Neuronal stem cell (in vitro differentiated cells): Measurements from ENCODE around the gene CD40.
"Not testable (repeated sequence)": the region's sequence is repeated elsewhere in the genome, so short reads cannot be mapped to it uniquely, and the experiment has no call there.

Source experiments
- DNase-seq: peaks from one replicate; pipeline ENCODE4 v3.0.0-alpha.2; 2013; ENCODE audit warnings: low spot score
- H2AFZ ChIP-seq: one replicate; pipeline ENCODE4 v1.6.1; 2013; ENCODE audit warnings: mild to moderate bottlenecking, low read length, inconsistent platforms
- H2AK5ac ChIP-seq: 2 replicates; pipeline ENCODE4 v1.6.1; 2013; ENCODE audit warnings: low read depth, mild to moderate bottlenecking, inconsistent platforms, low read length, moderate library complexity, mixed read lengths
- H2BK120ac ChIP-seq: 2 replicates; pipeline ENCODE4 v1.6.1; 2013; ENCODE audit warnings: low read depth, mild to moderate bottlenecking, inconsistent platforms, low read length, moderate library complexity, mixed read lengths
- H2BK12ac ChIP-seq: one replicate; pipeline ENCODE4 v1.6.1; 2013; ENCODE audit warnings: low read length, inconsistent platforms
- H2BK15ac ChIP-seq: 2 replicates; pipeline ENCODE4 v1.6.1; 2013; ENCODE audit warnings: mild to moderate bottlenecking, low read length, inconsistent platforms, mixed read lengths
- H2BK5ac ChIP-seq: one replicate; pipeline ENCODE4 v1.6.1; 2013; ENCODE audit warnings: inconsistent platforms, mild to moderate bottlenecking, low read length, moderate library complexity
- H3K14ac ChIP-seq: one replicate; pipeline ENCODE4 v1.6.1; 2013; ENCODE audit warnings: low read length, inconsistent platforms
- H3K18ac ChIP-seq: 2 replicates; pipeline ENCODE4 v1.6.1; 2013; ENCODE audit warnings: low read length, inconsistent platforms
- H3K23ac ChIP-seq: 2 replicates; pipeline ENCODE4 v1.6.1; 2013; ENCODE audit warnings: low read depth, mild to moderate bottlenecking, mixed read lengths, low read length, inconsistent platforms; ENCODE audit not compliant: poor library complexity
- H3K27ac ChIP-seq: replicated peaks from 3 replicates; pipeline ENCODE4 v1.5.1; 2013; ENCODE audit warnings: low read length, inconsistent platforms
- H3K27me3 ChIP-seq, 3 experiments: 2 replicates each; pipeline ENCODE4 v1.6.1; 2013; ENCODE audit warnings: low read length in 3 of 3, mild to moderate bottlenecking in 2 of 3, inconsistent platforms in 1 of 3, low read depth in 1 of 3, mixed read lengths in 1 of 3, moderate library complexity in 1 of 3; ENCODE audit not compliant: control insufficient read depth in 3 of 3, insufficient read depth in 3 of 3
- H3K36me3 ChIP-seq, 2 donors: replicated peaks in 1 of 2; 2 replicates each; pipeline ENCODE4 v1.6.1; 2013; ENCODE audit warnings: low read length in 2 of 2; ENCODE audit not compliant: control insufficient read depth in 2 of 2, insufficient read depth in 2 of 2
- H3K4ac ChIP-seq: 2 replicates; pipeline ENCODE4 v1.6.1; 2013; ENCODE audit warnings: inconsistent platforms, mild to moderate bottlenecking, low read length, moderate library complexity
- H3K4me1 ChIP-seq, 2 donors: 1 replicate in 1 of 2; 2 replicates in 1 of 2; pipeline ENCODE4 v1.6.1; 2013; ENCODE audit warnings: low read length in 2 of 2, low read depth in 1 of 2; ENCODE audit not compliant: control insufficient read depth in 2 of 2, insufficient read depth in 1 of 2
- H3K4me2 ChIP-seq: one replicate; pipeline ENCODE4 v1.6.1; 2013; ENCODE audit warnings: mild to moderate bottlenecking, low read length, inconsistent platforms; ENCODE audit not compliant: insufficient read depth, poor library complexity, severe bottlenecking
- H3K4me3 ChIP-seq, 2 donors: 2 replicates each; pipeline ENCODE4 v1.5.1; 2013; ENCODE audit warnings: low read length in 2 of 2, mild to moderate bottlenecking in 2 of 2, inconsistent platforms in 1 of 2, moderate library complexity in 1 of 2
- H3K79me1 ChIP-seq: one replicate; pipeline ENCODE4 v1.6.1; 2013; ENCODE audit warnings: low read depth, mild to moderate bottlenecking, inconsistent platforms, low read length, moderate library complexity
- H3K9ac ChIP-seq: one replicate; pipeline ENCODE4 v1.6.1; 2013; ENCODE audit warnings: mild to moderate bottlenecking, low read depth, low read length, inconsistent platforms; ENCODE audit not compliant: poor library complexity
- H3K9me3 ChIP-seq, 2 donors: replicated peaks in 1 of 2; 2 replicates each; pipeline versions ENCODE3 to v1.6.1; 2013; ENCODE audit warnings: low read length in 2 of 2, mild to moderate bottlenecking in 2 of 2, inconsistent platforms in 1 of 2, low read depth in 1 of 2, mixed read lengths in 1 of 2, moderate library complexity in 1 of 2; ENCODE audit not compliant: control insufficient read depth in 2 of 2, insufficient read depth in 1 of 2
- H4K8ac ChIP-seq: one replicate; pipeline ENCODE4 v1.6.1; 2013; ENCODE audit warnings: low read depth, mild to moderate bottlenecking, inconsistent platforms, low read length, moderate library complexity
- H4K91ac ChIP-seq: one replicate; pipeline ENCODE4 v1.6.1; 2013; ENCODE audit warnings: low read length, low read depth, mild to moderate bottlenecking, inconsistent platforms; ENCODE audit not compliant: poor library complexity
- WGBS, 2 donors: extraction: QIAGEN DNeasy Blood & Tissue Kit; methylation state at CpG; one replicate each; pipeline ENCODE4 v1.1.7; 2013; ENCODE audit warnings: missing lambda C conversion rate in 2 of 2, mixed read lengths in 1 of 2; ENCODE audit not compliant: insufficient read length in 2 of 2, insufficient replicate concordance in 1 of 2; ENCODE audit errors: extremely low coverage in 2 of 2; 5-methylcytosine and 5-hydroxymethylcytosine counted together

Gene CD40

DNA sequence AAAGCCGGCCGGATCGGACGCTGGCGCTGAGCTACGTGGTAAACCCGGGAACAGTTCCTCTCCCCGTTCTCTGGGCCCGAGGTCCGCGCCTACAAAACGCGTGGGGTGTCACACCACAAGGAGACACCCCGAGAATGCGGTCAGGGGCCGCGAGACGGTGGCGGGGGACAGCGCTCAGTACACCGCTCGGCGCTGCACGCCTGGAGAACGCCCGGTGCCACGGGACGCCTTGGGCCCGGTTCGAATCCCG, 29.0 kb upstream of the CD40 start:
- H2AFZ ChIP-seq, result peak overlapping the region; percentile 96
- H3K27me3 ChIP-seq, result no peaks in the 10 kb centered on the region
- H3K4me1 ChIP-seq, result peaks cover 4 to 17% of the 10 kb centered on the region in 2 donors
- peak overlapping the region; percentile 82 for H2AK5ac ChIP-seq
- peak overlapping the region; percentile 87 for H2BK120ac ChIP-seq
- DNase-seq, result no peak
- H2BK5ac ChIP-seq, result peak overlapping the region; percentile 97
- peak overlapping the region; percentile 31 for H2BK15ac ChIP-seq
- no peak overlapping the region for H2BK12ac ChIP-seq
- H3K27ac ChIP-seq, result peak overlapping the region; percentile 92
- H3K14ac ChIP-seq, result peak overlapping the region; percentile 39
- peak overlapping the region; percentile 95 for H3K23ac ChIP-seq
- peaks cover 0 to 7% of the 10 kb centered on the region in 2 donors for H3K36me3 ChIP-seq
- H4K91ac ChIP-seq, result no peak overlapping the region
- peak overlapping the region; percentile 100 for H3K18ac ChIP-seq
- H3K4ac ChIP-seq, result no peak overlapping the region
- no peak overlapping the region for H4K8ac ChIP-seq
- peaks cover 4% of the 10 kb centered on the region for H3K79me1 ChIP-seq
- no CpG with 5 or more reads among the region's 31 CpGs for WGBS, 2 donors
- H3K9ac ChIP-seq, result peak overlapping the region; percentile 96
- H3K4me3 ChIP-seq, result peak overlapping the region; percentile 88 to 94
- peak overlapping the region; percentile 71 for H3K4me2 ChIP-seq
- H3K9me3 ChIP-seq, result no peaks in the 10 kb centered on the region

DNA sequence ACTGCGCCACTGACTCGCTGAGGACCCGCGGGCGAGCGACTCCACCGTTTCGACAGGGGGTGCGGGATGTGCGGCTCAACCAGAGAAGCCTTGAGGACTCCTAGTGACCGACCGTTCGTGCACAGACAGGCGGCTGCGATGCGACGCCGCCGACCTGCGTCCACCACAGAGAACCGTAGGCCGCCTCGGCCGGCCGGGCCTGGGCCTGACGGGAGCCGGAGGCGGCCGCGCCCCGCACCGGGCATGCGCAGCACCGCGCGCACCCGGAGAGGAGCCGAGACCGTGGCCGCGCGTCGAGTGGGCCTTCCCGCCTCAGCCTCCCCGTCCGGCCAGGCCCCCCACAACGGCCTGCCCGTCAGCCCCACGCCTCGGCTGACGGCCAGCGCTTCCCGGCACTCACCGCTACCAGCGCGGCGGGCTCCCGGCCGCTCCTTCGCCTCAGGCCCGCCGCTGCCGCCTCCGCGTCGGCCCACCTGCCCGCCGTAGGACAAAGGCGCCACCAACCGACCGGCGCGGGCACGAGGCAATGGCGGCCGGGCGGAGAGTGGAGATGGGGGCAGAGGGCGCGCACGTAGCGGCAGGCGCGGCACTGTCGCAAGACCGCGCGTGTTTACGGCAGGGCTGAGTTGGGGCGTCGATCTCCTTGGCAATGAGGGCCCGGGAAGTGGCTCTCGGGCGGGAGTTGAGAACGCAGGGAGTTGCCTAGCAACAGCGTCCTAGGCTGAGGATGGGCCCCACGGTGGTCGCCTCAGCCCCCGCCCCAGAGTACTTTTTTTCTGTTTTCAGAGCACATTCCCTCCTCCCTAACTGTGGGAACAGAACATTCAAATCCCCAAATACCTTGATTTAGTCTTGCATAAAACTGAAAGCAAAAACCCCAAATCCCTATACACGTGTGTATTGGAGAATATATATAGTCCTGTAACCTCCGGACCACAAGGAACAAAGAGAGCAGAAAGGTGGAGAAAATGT, 28.4 kb upstream of the CD40 start, which contains the start of gene NCOA5:
NCOA5 (minus strand) TSS at position 546 of the 972 bp plus-strand sequence. CDS start 10,538 bp downstream, outside the sequence.
- Histone ChIP-seq H2BK5ac (peak within 1 kb of the TSS; percentile 97), H3K9me3 (no peaks in the 10 kb centered on the region), H3K4me2 (peak within 1 kb of the TSS; percentile 71), H3K4me1 (peaks cover 4 to 17% of the 10 kb centered on the region in 2 donors), H2BK15ac (peak within 1 kb of the TSS; percentile 31), H3K79me1 (peaks cover 4% of the 10 kb centered on the region), H2AFZ (peak within 1 kb of the TSS; percentile 96), H3K4me3 (peak within 1 kb of the TSS; percentile 88 to 94), H4K8ac (no peak within 1 kb of the TSS), H3K4ac (no peak within 1 kb of the TSS), H3K14ac (peak within 1 kb of the TSS; percentile 39), H3K27ac (peak within 1 kb of the TSS; percentile 92), H3K27me3 (no peaks in the 10 kb centered on the region), H3K18ac (peak within 1 kb of the TSS; percentile 100), H2BK12ac (no peak within 1 kb of the TSS), H4K91ac (peak within 1 kb of the TSS; percentile 81), H3K23ac (peak within 1 kb of the TSS; percentile 95), H2BK120ac (peak within 1 kb of the TSS; percentile 87), H3K9ac (peak within 1 kb of the TSS; percentile 96), H2AK5ac (peak within 1 kb of the TSS; percentile 82), H3K36me3 (peaks cover 0 to 7% of the 10 kb centered on the region in 2 donors)
- peak; percentile 92 for DNase-seq
- WGBS, 2 donors, result no CpG with 5 or more reads among the region's 100 CpGs

DNA sequence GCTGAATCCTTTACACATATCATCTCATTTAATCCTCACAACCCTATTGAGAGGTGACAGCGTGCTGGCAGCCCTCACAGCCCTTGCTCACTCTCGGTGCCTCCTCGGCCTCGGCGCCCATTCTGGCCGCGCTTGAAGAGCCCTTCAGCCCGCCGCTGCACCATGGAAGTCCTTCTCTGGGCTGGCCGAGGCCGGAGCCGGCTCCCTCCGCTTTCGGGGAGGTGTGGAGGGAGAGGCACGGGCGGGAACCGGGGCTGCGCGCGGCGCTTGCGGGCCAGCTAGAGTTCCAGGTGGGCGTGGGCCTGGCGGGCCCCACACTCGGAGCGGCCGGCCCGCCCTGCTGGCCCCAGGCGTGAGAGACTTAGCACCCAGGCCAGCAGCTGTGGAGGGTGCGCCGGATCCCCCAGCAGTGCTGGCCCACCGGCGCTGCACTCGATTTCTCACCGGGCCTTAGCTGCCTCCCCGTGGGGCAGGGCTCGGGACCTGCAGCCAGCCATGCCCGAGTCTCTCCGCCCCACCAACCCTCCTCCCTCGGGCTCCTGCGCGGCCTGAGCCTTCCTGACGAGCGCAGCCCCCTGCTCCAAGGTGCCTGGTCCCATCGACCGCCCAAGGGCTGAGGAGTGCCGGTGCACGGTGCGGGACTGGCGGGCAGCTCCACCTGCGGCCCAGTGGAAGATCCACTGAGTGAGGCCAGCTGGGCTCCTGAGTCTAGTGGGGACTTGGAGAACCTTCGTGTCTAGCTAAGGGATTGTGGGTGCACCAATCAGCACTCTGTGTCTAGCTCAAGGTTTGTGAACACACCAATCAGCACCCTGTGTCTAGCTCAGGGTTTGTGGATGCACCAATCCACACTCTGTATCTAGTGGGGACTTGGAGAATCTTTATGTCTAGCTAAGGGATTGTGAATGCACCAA, 26.2 kb upstream of the CD40 start:
- Histone ChIP-seq H3K18ac (peak overlapping the region; percentile 79), H3K23ac (peak overlapping the region; percentile 52), H4K8ac (peak overlapping the region; percentile 10), H2BK12ac (peak overlapping the region; percentile 98), H3K4me1 (peaks cover 4 to 13% of the 10 kb centered on the region in 2 donors), H3K14ac (peak overlapping the region; percentile 32)
- not testable (repeated sequence) for DNase-seq, H2AFZ ChIP-seq, H3K4me3 ChIP-seq, H3K27me3 ChIP-seq, H2AK5ac ChIP-seq, H3K79me1 ChIP-seq, H3K27ac ChIP-seq, H4K91ac ChIP-seq, H3K9me3 ChIP-seq, H2BK5ac ChIP-seq, H2BK120ac ChIP-seq, H3K4ac ChIP-seq, H3K4me2 ChIP-seq, H2BK15ac ChIP-seq, H3K9ac ChIP-seq, H3K36me3 ChIP-seq
- WGBS, 2 donors, result no CpG with 5 or more reads among the region's 52 CpGs
